GM23248 (cell line): ENCODE data around the gene MRTFA.

Experiments used
- EZH2 ChIP-seq: fragments of 200-600 bp; sonication (generic); IDR thresholded peaks from 2 replicates; pipeline ENCODE4 v1.6.1; 2018; ENCODE audit warnings: antibody characterized with exemption, mild to moderate bottlenecking; ENCODE audit not compliant: insufficient read depth, poor library complexity, severe bottlenecking
- EZH2phosphoT487 ChIP-seq: fragments of 200-600 bp; sonication (generic); IDR thresholded peaks from 2 replicates; pipeline ENCODE4 v1.6.1; 2018; ENCODE audit warnings: antibody characterized with exemption, moderate library complexity, mild to moderate bottlenecking, low read depth; ENCODE audit not compliant: insufficient read depth

- TF ChIP-seq EZH2 (no peak), EZH2phosphoT487 (peak; percentile 83; the same call in 1 of the 2 replicates)
Measured at GRCh38 chr22:40499209-40499623, 137.3 kb downstream of the MRTFA start.
